ENCODE measurements around the gene TTYH1. TPM values are rescaled to one million over a fixed set of nuclear protein-coding genes. Genes with fewer than 3 reads are reported as not detected.

TTYH1 gene
- polyA plus RNA-seq, 1 of the 3 experiments (the other 2 are of a cell fraction), result 0.05 TPM

- no peak overlapping the region for H3K27ac ChIP-seq (ENCODE audit: low read depth in 2 of 2, low read length in 1 of 2)
These were observed 46.3 kb downstream of the TTYH1 start for GRCh38 chr19:54461613-54462012.

GRCh38 chr19:54462047-54462654, 46.9 kb downstream of the TTYH1 start:
- H3K36me3 ChIP-seq (replicated peaks in 1 of 2; ENCODE audit: control insufficient read depth in 1 of 2, insufficient read depth in 2 of 2, low read length in 1 of 2), result peaks cover 9 to 42% of the 10 kb centered on the region in 2 experiments
- TF ChIP-seq ELF1 (IDR thresholded peaks at IDR 0.05), result no peak
- CTCF ChIA-PET, result no interaction called here
- POLR2A ChIA-PET, result interaction anchor here (4.5 kb wide), 1 partner anchor 14 kb away, joined by 24 read pairs; the partner anchor contains the start of gene LENG8
- no peak for DNase-seq
- no peak overlapping the region for H3K27ac ChIP-seq (ENCODE audit: low read depth in 2 of 2, low read length in 1 of 2)
- WGBS (ENCODE audit: low lambda C conversion rate), result 90% methylated on average over 6 of the region's 15 CpGs
- H3K9me2 ChIP-seq, result no peaks in the 10 kb centered on the region
- no peak overlapping the region for H3K4me2 ChIP-seq
- H3F3A ChIP-seq (replicated peaks; ENCODE audit: insufficient read depth), result peaks cover 24% of the 10 kb centered on the region
- H3K9me3 ChIP-seq, result no peaks in the 10 kb centered on the region
- no peak overlapping the region for H2AFZ ChIP-seq (ENCODE audit: low read depth)
- peaks cover 0 to 17% of the 10 kb centered on the region in 2 experiments; a peak in 1 of 4 replicates for H3K4me1 ChIP-seq (ENCODE audit: control insufficient read depth in 1 of 2, insufficient read depth in 2 of 2, low read depth in 1 of 2, low read length in 1 of 2)
- no peaks in the 10 kb centered on the region for H3K27me3 ChIP-seq (ENCODE audit: insufficient read depth)
- H3K4me3 ChIP-seq (ENCODE audit: low read depth in 2 of 2, low read length in 1 of 2), result no peak overlapping the region
- no peak overlapping the region for H3K9ac ChIP-seq
- peaks cover 6% of the 10 kb centered on the region; the same call in 1 of the 2 replicates for H3K79me2 ChIP-seq (ENCODE audit: insufficient read depth)
- peaks cover 33% of the 10 kb centered on the region for H4K20me1 ChIP-seq (ENCODE audit: insufficient read depth)

More at GRCh38 chr19:54461613-54462012, 46.3 kb downstream of the TTYH1 start:
- H3K79me2 ChIP-seq (ENCODE audit: insufficient read depth), result peaks cover 6% of the 10 kb centered on the region; the same call in 1 of the 2 replicates
- no peak for DNase-seq
- H3K27me3 ChIP-seq (ENCODE audit: insufficient read depth), result no peaks in the 10 kb centered on the region
- H3K4me3 ChIP-seq (ENCODE audit: low read depth in 2 of 2, low read length in 1 of 2), result no peak overlapping the region
- no peak overlapping the region for H3K9ac ChIP-seq
- no peaks in the 10 kb centered on the region for H3K9me3 ChIP-seq
- H3K9me2 ChIP-seq, result no peaks in the 10 kb centered on the region
- H4K20me1 ChIP-seq (ENCODE audit: insufficient read depth), result peaks cover 33% of the 10 kb centered on the region
- H3K36me3 ChIP-seq (replicated peaks in 1 of 2; ENCODE audit: control insufficient read depth in 1 of 2, insufficient read depth in 2 of 2, low read length in 1 of 2), result peaks cover 9 to 46% of the 10 kb centered on the region in 2 experiments
- 62% methylated on average over 3 of the region's 3 CpGs for WGBS (ENCODE audit: low lambda C conversion rate)
- no peak for TF ChIP-seq GATA2 (CRISPR knock-in tag; IDR thresholded peaks at IDR 0.05)
- ChIA-PET POLR2A (interaction anchor here (4.5 kb wide), 1 partner anchor 13 kb away, joined by 24 read pairs; the partner anchor contains the start of gene LENG8), CTCF (interaction anchor here (1.5 kb wide), 1 partner anchor 10 kb away, joined by 3 read pairs; no protein-coding TSS in a partner anchor)
- H3F3A ChIP-seq (replicated peaks; ENCODE audit: insufficient read depth), result peaks cover 24% of the 10 kb centered on the region
- H3K4me1 ChIP-seq (ENCODE audit: control insufficient read depth in 1 of 2, insufficient read depth in 2 of 2, low read depth in 1 of 2, low read length in 1 of 2), result peaks cover 0 to 17% of the 10 kb centered on the region in 2 experiments; a peak in 1 of 4 replicates
- no peak overlapping the region for H2AFZ ChIP-seq (ENCODE audit: low read depth)
- no peak overlapping the region for H3K4me2 ChIP-seq

GRCh38 chr19:54462655-54463530, 47.6 kb downstream of the TTYH1 start:
- Histone ChIP-seq H3K9me3 (no peaks in the 10 kb centered on the region), H3K79me2 (ENCODE audit: insufficient read depth) (peaks cover 4% of the 10 kb centered on the region; the same call in 1 of the 2 replicates), H3K4me3 (ENCODE audit: low read depth in 2 of 2, low read length in 1 of 2) (peak overlapping the region; percentile 41 to 63; a peak in 3 of 4 replicates), H3K9me2 (no peaks in the 10 kb centered on the region), H3K27me3 (ENCODE audit: insufficient read depth) (no peaks in the 10 kb centered on the region), H3K36me3 (replicated peaks in 1 of 2; ENCODE audit: control insufficient read depth in 1 of 2, insufficient read depth in 2 of 2, low read length in 1 of 2) (peaks cover 6 to 39% of the 10 kb centered on the region in 2 experiments), H4K20me1 (ENCODE audit: insufficient read depth) (peaks cover 29% of the 10 kb centered on the region), H3K27ac (ENCODE audit: low read depth in 2 of 2, low read length in 1 of 2) (no peak overlapping the region), H3K9ac (no peak overlapping the region), H2AFZ (ENCODE audit: low read depth) (no peak overlapping the region), H3F3A (replicated peaks; ENCODE audit: insufficient read depth) (peaks cover 28% of the 10 kb centered on the region), H3K4me2 (peak overlapping the region; percentile 92; the same call in 1 of the 2 replicates), H3K4me1 (ENCODE audit: control insufficient read depth in 1 of 2, insufficient read depth in 2 of 2, low read depth in 1 of 2, low read length in 1 of 2) (peaks cover 0 to 17% of the 10 kb centered on the region in 2 experiments; a peak in 1 of 4 replicates)
- CTCF ChIA-PET, result interaction anchor here (1.1 kb wide), 1 partner anchor 18 kb away, joined by 4 read pairs; no protein-coding TSS in a partner anchor
- DNase-seq, result peak; percentile 57
- TF ChIP-seq RCOR1 (IDR thresholded peaks at IDR 0.05; ENCODE audit: low read length), result no peak
- no peak for TF ChIP-seq TCF12 (IDR thresholded peaks at IDR 0.05)
- no peak for TF ChIP-seq YY1 (IDR thresholded peaks at IDR 0.05; ENCODE audit: low read depth)
- no peak for TF ChIP-seq MXI1 (IDR thresholded peaks at IDR 0.05; ENCODE audit: low read depth, low read length)
- TF ChIP-seq POLR2AphosphoS5 (IDR thresholded peaks at IDR 0.05; ENCODE audit: low read depth, low read length), result peak; percentile 14; the same call in 1 of the 2 replicates
- POLR2A ChIA-PET, result interaction anchor here (1.0 to 4.5 kb wide), 2 partner anchors 9 to 14 kb away, joined by 4 to 24 read pairs; partner anchors contain the start of gene LENG8
- WGBS (ENCODE audit: low lambda C conversion rate), result 72% methylated on average over 17 of the region's 91 CpGs

Measured in SK-N-SH (cell line).